Ecto neural progenitor cell (in vitro differentiated cells): ENCODE measurements around the gene TREX2.
A peak's percentile ranks its signal among the peaks of the same experiment; 100 is the strongest.

ENCODE experiments used
- DNase-seq: peaks from one replicate; pipeline ENCODE4 v3.0.0-alpha.2; 2018; ENCODE audit warnings: low spot score

The TREX2 gene, protein sequence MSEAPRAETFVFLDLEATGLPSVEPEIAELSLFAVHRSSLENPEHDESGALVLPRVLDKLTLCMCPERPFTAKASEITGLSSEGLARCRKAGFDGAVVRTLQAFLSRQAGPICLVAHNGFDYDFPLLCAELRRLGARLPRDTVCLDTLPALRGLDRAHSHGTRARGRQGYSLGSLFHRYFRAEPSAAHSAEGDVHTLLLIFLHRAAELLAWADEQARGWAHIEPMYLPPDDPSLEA

DNA sequence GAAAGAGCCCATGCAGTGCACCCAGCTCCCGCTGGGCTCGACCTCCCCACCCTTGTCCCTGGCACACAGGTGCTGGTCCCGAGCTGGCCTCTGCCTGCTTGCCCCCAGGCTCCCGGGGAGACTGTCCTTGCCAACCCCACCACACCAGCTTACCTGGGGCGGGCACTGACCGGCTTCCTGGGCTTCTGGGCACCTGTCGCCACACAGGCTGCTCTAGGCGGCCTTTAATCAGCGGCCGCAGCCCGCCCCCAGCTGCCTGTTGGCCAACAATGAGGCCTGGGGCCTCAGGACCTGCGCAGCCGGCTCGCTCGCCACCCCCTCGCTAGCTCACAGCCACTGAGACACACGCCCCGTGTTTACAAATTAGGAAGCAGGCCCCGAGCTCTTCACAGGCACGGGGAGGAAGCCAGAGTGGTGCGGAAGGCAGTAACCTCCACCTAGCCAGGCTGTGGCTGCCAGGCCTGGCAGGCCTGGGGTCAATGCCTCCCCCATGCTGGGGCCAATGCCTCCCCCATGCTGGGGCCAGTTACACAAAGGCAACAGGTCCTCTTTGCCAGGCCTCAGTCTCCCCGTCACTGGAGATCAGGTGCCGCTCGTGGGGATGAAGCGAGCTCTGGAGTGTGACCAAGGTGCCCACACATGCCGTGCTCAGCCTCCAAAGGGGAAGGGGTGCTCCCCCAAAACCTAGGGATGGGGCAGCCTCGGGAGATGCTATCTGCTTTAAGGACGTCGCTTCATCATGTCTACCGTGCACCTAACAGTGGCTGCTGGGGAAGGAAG, at the start of gene TREX2:
TSS of gene TREX2 (minus strand) at position 201 of the 780 bp plus-strand sequence. CDS start 626 bp downstream, outside the sequence.
- no peak for DNase-seq

DNA sequence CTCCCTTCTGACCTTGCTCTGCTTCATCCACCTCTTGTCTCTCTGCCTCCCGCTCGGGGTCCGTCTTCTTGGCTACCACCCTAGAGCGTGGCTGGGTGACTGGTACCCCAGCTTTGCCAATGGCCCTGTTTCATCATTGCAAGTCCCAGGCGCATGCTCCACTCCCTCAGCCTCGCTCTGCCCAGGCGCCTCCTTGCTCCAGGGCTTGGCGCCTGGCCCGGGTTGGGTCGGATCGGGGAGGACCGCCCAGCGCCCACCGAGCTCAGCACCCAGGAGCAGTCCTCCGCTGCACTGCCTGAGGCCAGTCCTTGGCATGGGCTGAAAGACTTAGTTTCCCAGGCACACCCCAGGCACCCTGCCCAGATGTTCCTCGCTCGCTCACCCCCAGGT, 49.5 kb upstream of the TREX2 start:
- no peak for DNase-seq

DNA sequence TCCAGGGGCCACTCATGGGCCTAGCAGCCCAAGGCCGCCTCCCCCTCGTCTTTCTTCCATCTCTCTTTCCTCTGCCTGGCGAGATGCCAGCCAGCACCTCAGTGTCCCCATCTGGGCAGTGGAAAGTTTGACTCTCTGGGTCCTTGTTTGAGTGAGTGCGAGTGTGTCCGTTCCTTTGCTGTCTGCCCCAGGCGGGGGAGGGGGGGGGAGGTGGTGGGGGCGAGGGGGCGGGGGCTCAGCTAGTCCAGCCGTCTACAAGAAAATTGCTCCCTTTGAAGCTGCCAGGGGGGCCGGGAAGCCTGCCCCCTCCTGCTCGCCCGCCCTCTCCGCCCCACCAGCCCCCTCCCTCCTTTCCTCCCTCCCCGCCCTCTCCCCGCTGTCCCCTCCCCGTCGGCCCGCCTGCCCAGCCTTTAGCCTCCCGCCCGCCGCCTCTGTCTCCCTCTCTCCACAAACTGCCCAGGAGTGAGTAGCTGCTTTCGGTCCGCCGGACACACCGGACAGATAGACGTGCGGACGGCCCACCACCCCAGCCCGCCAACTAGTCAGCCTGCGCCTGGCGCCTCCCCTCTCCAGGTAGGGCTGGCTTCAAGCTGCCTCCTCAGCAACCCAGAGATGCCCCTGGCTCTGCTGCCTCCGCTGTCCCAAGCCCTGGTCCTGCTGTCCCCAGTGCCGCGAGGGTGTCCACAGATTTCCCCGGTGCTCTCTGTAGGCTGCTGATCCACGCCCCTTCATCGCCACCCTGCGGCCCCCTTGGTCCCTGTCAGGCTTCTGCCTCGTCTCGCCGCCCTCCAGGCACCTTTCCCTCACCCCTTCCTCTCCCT, 48.9 kb upstream of the TREX2 start, which contains the start of gene BGN:
TSS of gene BGN (plus strand) at position 440 of the 821 bp plus-strand sequence. CDS start 9,652 bp downstream, outside the sequence.
- DNase-seq = peak; percentile 59

DNA sequence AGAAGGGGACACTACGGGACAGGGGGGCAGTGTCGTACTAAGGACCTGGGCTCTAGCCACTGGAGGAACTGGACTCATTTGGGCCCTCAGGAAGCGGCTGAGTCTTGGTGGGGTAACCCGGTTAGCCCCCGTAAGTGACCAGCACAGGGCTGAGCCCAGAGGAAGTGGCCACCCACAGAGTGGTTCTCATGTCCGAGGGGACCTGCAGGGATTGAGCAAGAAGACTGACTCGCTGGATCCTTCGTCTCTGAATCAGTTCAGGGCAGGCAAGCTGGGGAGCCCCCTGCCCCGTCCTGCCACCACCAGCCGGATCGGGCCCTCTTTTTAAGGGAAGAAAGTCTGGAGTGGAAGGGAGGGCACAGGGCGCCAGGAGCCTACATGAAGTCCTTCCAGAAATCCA, 48.2 kb upstream of the TREX2 start:
- no peak for DNase-seq

DNA sequence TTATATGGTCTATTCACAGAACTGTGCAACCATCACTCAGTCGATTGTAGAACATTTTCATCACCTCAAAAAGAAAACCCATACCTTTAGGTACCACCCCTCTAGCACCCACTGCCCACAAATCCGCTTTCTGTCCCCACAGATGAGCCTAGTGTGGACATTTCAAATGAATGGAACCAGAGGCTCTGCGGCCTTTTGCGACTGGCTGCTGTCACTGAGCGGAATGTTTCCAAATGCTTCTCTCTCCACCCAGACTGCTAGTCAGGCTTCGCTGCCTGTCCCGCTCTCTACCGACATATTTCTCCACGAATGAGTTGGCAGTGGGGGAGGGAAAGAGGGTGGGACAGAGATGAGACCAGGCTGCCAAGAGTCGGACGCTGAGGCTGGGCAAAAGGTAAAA, 47.2 kb upstream of the TREX2 start:
- DNase-seq = no peak

DNA sequence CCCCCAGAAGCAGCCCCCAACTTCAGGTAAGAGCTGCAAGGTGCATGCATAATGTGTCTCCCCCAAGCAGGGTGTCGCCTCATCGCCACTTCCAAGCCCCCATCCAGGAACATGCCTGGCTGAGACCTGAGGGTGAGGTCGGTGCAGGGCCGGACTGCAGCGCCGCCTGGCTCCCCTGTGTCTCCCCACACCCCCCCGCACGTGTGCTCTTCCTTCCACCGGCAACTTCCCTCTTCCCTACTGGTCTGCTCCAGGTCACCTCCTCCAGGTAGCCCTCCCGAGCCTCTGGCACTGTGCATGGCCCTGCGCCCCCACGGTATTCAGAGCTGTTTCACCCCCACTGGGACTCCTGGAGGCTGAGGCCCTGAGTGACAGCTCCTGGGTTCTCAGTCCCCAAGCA, 46.7 kb upstream of the TREX2 start:
- DNase-seq = no peak

DNA sequence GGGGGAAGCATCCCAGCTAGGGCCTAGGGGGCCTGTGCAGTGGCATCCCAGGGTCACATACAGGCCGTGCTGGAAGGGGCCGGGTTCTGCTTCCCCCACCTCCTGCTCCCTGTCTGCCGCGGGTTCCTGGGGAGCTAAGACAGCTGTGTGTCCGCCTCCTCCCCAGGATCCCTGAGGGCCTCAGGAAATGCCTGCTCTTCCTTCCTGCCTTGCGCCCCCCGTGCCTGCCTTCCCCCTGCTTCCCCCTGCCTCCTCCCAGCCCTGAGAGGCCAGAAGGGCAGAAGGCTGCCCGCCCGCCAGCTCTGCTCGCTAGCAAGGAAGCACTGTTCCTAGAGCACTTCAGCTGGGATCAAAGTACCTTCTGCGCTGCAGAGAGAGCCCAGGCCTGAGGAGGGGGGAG, 46.1 kb upstream of the TREX2 start:
- no peak for DNase-seq

DNA sequence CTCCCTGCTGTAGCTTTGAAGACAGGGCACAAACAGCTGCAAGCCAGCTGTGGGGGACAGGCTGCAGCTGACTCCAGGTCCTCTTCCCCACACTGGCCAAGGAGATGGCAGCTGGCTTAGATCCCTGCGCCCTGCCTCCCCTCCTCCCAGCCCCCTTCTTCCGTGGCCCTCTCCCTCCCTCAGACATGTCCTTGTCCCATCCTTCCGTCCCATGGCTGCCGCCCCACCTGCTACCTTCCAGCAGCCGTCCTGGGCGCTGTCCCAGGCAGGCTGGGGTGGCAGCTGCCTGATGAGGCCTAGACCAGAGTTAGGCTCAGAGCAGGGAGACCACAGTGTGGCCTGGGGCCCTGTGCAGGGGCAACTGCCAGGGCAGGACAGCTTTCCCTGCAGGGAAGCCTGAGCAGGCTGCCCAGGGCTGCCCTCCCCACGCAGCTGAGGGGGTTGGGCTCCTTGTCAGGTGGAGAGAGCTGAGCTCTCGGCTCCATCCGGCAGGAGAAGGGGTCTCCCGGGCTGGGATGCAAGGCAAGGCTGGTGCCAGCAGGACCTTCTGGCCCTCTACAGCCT, 45.6 kb upstream of the TREX2 start:
- no peak for DNase-seq

DNA sequence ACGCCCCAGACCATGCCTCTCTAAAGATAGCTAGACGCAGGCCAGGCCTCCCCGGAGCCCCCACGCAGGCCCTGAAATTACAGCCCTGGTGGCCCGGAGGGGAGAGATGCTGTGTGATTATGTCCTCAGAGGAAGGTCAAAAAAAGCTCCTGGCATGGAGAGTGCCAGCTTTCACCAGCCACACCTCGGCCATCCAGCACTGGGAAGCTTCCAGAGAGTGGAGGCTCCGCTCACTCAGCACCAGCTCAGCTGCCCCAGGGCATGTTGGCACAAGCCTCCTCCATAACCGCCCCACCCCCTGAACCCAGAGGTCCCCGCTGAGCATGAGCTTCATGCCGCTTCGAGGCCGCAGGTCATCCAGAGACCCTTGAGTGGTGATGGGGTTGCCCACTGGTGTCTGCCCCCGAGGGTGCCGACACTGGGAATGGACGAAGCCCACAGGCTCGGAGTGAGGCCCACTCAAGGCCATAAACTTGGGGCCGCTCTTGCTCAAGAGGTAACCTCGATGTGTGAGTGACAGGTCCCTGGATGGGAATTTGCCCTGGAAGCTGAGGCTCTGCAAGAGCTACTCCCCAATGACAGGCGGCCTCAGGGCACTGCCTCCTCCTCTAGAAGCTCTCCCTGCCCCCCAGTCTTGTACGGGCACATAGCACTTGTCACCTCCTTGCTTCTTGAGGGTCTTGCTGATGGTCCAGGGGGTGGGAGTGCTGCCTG, 44.5 kb upstream of the TREX2 start:
- DNase-seq = no peak

DNA sequence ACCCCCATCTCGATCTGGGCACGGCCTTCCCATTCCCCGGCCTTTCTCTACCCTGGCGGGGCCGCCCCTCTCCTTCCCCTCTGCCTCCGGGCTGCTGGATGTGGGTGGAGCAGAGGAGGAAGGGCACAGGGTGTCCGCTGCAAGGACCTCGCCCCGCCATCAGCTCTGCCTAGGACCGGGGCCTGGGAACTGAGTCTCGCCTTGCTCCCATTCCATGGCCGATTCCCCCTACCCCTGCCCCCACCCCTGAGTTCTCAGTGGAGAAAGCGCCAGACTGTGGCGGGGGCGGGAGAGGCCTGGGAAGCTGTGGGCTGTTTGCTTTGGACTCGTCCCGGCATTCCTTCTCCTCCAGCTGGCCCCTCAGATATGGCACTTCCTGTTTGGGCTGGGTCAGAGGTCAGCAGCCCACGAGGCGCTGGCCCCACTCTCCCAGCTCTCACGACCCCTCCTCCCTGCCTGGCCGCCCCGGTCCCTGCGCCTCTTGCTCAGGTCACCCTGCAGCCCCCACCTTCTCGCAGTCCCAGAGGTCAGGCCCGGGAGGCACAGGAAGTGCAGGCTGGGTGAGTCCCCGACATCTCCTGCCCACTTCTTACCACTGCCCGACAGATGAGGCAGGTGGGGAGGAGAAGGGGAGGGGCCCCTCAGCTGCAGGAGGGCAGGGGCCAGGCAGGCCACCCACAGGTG, 42.5 kb upstream of the TREX2 start:
- DNase-seq = peak; percentile 53

DNA sequence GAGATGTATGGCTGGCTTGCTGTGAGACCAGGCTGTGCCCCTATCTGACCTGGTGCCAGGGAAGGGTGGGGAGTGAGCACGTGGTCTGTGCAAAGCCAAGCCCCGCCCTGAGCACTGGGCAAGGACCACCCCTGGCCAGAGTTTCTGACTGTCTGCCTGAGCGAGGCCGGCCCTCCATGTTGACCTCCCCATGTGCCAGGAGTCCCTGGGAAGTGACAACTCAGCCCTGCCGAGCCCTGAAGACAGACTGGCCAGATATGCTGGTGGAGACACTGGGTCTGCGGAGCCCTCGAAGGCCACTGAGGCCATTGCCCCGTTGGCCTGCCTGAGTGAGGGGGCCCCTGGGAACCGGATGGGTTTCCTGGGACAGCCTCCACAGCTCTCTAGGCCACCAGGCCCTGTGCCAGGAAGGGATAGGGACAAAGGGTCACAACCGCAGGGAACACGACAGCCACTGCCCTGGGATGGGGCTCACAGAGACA, 41.8 kb upstream of the TREX2 start:
- no peak for DNase-seq

DNA sequence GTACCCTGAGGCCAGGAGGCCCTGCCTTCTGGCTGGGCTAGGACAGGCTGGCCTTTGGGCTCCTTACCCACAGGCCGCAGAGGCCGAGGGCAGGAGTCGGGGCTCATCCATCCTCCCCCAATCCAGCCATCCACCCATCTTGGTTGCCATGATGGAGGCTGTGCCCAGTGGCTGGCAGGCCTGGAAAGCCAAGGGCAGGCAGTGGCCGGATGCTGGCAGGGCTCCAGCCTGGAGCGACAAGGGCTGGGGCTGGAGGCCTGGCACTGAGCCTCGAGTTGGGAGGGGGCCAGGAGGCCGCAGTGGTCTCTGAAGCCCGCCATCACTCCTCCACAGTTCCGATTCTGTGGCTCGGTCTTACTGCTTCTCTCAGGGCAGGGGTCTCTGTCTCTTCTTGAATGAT, 40.3 kb upstream of the TREX2 start:
- DNase-seq = no peak

DNA sequence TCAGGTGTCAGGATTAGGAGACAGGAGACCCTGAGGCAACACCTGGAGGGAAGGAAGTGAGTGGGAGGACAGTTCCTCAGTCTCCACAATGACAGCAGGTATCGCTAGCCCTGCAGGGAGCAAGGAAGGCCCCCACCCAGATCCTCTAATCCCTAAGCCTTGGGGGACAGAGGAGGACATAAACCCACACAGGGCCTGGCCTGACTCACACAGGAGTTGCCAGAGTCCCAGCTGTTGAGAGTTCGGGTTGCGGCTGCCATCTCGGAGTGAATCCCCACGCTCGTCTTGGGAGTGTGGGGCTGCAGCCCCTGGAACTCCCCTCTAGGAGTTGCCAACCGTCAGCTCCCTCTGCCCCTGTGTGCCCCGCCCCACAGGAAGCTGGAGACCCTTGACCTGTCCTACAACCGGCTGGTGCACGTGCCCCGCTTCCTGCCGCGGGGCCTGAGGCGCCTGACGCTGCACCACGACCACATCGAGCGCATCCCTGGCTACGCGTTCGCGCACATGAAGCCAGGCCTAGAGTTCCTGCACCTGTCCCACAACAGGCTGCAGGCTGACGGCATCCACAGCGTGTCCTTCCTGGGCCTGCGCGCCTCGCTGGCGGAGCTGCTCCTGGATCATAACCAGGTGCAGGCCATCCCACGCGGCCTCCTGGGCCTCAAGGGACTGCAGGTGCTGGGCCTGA, 39.7 kb upstream of the TREX2 start:
- DNase-seq = no peak

DNA sequence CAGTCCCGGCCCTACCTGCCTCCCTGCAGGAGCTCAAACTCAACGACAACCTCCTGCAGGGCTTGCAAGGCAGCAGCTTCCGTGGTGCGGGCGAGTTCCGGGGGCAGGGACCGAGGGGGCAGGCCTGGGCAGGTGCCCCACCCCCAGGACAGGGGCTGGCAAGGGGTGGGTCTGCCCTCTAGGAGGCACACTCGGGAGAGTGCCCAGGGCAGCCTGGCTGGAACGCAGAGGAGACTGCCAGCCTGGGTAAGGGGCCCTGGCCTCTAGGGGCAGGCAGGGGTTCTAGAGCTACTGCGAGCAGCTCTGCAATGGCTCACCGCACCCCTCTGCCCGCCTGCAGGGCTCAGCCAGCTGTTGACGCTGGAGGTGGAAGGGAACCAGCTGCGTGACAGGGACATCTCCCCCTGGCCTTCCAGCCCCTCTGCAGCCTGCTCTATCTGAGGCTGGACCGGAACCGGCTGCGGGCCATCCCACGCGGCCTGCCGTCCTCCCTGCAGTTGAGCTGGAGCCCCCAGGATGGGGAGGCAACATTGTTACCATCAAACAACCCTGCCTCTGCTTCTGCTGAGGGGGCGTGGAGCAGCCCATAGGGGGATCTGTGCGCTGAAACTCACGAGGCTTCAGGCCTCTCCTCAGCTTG, 36.6 kb upstream of the TREX2 start:
- DNase-seq = no peak

DNA sequence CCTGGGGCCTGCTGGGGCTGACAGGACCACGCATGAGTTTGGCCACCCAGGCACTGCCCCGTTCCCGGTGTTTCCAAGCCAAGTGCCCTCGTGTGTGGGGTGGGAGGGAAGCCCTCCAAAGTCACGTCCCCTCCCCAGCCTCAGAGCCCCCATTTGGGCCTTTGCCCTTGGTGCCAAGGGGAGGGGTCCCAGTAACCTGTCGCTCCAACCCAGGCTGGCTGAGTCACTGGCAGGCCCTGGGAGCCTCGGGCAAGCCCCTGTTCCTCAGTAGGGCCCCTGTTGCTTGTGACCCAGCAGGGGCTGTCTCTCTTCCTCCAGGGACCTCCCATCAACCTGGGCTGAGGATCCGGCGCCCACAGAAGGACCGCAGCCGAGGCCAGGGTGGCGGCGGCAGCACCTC, 35.2 kb upstream of the TREX2 start:
- DNase-seq = no peak

DNA sequence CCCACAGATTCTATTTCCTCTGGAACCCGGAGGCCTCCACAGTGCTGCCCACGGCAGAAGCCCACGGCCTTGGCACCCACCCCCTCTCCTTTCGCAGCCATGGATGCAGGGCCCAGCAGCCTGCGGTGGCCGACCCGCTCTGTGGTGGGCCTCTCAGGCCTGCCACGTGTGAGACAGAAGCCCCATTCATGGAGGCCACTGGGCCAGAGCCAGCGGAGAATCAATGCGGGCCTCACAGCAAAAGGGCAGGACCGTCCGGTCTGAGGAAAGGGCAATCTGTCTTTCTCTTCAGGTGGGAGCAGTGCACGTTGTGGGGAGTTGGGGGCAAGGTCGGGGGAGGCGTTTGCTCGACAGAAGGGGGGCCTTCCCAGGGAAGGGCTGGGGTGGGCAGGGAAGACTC, 32.9 kb upstream of the TREX2 start:
- no peak for DNase-seq

DNA sequence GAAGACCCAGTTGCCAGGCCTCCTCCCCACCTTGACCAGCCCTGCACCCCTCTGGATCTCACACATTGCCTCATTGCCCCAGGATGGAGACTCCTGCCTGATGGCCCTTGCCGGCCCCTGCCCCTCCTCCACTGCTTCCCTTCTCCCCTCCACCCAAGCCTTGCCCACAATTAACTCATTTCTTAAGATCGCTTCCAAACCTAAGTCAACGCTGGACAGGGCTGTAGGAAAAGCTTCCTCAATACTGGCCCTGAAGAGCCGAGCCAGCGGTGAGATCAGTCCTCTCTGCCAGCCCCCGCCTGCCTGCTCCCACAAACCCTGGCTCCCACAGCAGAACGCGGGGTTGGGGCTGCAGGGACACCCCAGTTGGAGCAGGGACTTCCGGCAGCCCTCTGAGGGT, 32.0 kb upstream of the TREX2 start:
- DNase-seq = no peak

DNA sequence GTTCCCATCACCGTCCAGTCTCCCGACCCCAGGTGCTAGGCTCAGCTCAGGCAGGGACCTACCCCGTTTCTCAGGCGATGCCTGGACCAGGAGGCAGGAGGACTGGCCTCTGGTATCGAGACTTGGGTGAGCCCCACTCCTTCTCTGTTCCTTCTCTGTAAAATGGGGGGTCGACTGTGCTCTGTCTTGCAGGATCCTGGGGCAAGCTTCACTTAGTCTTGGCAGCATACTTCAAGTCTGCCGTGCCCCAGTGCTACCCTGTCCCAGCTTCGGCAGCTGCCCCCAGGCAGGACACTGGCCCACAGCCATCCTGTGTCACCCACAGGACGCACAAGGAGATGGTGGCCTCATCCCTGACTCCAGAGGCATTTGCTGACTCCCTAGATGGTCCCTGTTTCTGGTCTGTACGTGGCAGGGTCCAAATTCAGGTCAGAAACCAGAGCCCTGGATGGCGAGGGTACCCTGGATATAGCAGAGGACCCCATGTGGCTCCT, 31.6 kb upstream of the TREX2 start:
- DNase-seq = no peak

DNA sequence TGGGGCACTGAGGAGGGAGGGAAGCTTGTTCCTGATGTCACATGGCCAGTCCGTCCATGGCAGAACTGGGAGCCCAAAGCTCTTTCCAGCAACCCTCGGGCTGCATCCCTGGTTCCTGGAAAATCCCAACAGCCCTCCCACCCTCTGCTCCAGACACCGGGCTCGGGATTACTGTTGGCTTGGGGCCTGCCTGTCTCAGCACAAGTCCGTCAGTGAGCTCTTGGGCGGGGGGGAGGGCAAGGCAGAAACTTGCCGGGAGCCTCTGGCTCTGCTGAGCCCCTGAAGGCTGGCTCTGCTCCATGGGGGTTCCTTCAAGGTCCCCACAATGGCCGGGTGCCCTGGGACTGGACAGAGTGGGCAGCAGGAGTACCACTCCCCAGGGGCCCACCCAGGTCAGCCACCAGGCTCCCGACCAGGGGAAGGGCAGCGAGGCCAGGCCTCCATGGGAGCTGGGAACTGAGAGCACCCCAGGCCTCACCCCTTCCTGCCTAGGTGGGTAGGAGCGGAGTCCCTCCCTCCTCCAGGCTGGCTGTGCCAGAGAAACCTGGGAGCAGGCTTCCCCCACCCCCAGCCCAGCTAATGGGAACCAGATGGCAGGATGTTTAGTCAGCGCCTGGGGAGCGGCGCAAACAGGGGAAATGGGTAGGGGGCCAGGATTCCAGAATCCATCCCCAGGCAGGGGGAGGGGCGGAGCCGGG, 31.0 kb upstream of the TREX2 start:
- DNase-seq = no peak
